ENCODE results near the gene PSAP.

Gene PSAP

GRCh38 chr10:71824333-71824732 is 26.7 kb downstream of the PSAP start:
- DNase-seq = no peak

- no peak for DNase-seq
Observed at GRCh38 chr10:71823356-71823755, 27.7 kb downstream of the PSAP start.

DNA sequence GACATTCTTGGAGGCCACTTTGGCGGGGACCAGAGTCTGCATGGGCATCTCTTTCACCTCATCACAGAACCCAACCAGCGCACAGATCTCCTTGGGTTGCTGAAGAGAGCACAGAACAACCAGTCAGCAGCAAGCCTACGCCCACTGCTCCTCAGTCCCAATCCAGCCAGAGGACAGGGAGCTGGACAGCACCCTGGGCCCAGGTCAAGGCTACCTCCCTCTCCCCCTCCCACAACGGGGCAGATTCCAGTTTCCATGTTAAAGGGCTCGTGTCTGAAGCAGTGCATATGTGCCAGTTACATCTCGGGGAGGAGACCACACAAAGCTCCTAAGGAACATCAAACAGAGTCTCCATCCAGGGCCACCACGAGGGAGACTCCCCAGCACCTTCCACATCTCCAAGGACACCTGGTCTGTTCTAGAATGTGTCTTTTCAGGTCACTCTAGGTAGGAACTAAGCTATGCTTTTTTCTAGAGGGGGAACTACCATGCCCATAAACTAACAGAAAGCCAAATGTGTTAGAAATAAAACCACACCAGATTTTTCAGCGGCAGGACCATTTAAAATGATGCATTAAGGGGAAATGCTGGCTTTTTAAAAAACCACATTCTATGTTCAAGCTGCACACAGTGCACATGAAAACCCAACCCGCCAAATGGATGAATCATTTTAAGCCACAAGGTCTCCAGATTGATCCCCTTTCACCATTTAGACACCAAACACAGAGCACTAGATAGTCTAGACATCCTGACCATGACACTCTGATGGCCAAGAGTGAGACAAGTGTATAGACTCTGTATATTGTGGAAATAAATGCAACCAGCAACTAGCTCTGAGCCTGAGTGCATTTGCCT is 28.9 kb downstream of the PSAP start:
- DNase-seq = no peak

- DNase-seq = no peak
Observed at GRCh38 chr10:71820966-71821365, 30.1 kb downstream of the PSAP start.

DNA sequence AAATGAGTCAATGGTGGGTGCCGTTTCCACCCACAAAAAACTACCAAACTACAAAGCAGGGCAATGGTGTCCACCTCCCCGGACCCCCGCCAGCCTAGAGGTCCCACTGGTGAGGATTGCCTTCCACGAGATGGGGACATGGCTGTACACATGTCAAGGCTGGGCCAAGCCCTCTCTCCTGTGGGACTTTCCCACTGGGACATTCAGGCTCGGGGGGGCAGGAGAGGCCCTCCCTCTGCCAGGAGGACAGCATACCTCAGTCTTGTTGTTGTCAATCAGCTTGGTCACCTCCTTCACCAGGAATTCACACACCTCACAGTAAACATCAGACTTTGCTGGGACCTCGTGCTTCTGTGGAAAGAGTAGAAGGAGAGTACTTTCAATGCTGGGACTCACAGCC is 31.1 kb downstream of the PSAP start:
- DNase-seq = no peak

GRCh38 chr10:71819441-71819861 is 31.6 kb downstream of the PSAP start:
- DNase-seq = no peak

DNA sequence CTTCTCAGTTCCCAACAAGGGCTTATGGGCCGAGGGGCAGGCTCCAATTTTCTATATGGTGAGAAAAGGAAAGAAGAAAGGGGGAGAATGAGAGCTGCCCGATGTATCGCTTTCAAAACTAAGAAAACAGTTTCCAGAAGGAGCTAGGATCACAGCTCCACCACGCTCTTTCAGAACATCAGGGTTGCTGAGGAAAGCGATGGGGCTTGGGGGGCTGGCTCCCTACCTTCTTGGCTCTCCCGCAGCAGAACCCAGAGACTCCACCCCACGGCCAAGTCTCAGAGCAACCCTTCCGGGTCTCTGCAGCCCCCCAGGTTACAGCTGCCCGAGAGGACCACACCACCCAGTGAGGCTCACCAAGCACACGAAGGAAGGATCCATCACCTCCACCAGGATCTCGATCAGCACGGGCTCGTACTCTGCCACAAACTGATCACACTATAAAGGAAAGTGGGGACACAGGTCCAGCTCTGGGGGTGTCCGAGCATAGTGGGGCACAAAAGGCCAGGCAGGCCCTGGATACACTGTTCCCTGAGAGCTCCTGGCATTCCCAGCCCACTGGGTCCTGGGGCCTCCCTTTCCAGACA is 32.3 kb downstream of the PSAP start:
- no peak for DNase-seq

DNA sequence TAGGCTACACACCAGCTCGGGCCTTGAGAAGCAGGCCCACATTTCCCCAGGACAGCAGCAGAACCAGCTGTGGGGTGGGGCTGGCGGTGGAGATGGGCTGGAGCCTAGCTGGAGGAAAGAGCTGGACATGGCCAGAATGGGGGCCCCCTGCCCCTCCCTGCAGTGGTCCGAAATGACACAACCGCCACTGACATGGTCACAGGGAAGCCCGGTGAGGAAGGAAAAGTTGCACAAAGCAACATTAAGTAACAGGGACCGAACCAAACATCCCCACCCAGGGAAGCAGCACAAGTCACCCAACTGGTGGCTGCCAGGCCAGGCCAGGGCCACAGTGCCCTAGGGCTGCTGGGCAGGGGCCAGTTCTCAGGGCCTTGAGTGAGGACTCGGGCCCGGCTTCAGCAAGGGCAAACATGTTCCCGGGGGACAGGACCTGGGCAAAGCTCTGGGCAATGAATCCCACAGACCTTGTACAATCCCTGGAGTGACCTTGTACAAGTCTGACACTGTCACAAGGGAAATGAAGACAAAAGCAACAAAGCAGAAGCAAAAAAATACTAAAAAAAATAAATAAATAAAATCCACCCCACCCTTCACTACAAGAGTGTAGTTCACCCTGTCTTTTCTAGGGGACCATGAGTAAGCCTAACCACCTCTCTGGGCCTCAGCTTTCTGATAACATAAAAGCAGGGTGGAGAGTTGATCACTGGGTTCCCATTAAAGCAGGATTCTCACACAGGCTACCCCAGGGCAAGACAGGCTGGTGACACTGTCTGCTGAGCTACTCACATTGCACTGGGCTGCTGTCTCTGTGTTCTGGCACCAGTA is 33.0 kb downstream of the PSAP start:
- DNase-seq = no peak

DNA sequence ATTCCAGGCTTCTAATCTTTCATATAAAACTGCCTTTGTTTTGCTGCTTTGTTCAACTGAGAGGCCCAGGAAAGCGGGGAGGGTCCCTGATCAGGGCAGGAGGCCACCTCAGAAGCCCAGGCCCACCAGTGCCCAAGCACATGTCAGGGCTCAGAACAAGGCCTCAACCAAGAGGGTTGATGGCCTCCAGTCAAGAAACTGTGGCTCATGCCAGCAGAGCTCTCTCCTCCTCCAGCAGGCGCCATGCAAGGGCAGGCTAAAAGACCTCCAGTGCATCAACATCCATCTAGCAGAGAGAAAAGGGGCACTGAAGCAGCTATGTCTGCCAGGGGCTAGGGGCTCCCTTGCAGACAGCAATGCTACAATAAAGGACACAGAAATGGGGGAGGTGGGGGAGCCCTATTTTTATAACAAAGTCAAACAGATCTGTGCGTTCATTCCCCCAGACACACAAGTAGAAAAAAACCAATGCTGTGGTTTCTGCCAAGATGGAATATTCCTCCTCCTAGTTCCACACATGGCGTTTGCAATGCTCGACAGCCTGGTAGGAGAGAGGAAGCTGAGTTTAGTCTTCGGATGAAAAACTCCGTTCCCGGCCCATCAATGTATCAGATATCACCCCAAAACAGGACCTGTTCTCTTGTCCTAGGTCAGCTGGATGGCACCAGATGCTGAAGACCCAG is 34.0 kb downstream of the PSAP start:
- no peak for DNase-seq

DNA sequence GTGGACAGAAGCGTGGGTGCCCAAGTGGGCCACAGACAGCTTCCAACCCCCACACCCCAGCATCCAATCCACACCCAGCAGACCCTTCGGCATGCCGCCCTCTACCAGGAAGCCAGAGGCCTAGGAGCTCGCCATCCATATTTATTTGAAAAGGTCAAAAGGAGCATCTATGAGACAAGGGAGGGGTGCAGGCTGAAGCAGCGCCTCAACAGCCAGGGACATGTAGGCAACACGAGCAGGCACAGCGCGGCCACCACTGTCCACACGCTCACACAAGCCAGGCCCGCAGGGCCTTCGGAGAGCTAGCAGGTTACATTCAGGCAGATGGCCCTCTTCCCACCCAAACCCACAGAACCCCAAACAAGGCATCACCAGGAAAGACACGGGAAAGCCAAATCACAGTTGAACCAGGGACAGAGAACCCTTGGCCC is 34.6 kb downstream of the PSAP start:
- DNase-seq = no peak

DNA sequence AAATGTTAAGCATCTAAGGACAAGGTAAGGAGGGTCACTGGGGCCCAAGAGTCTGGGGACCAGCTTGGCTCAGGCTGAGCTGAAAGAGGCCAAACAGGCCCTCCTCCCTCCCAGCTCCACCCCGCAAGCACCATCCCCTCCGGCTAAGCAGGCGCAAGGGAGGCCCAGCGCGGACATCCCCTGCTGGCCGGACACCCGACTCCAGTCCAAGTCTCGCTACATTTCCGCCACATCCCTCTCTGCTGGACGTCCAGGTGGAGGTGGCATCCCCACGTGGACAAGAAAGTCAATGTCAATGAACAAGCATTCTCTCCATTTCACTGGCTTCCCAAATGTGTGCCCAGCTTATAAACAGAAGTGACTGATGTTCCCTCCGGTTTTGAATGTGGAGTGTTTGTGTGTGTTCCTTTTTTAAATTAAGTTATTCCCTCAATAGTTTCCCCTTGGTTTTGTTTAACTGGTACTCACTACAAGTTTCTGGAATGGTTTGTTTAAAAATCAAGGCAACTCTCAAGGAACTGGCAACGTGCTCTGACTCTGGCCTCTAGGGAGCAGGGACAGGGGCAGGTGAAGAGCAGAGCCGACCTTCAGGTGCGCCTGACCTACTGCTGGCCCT is 35.4 kb downstream of the PSAP start:
- no peak for DNase-seq

GRCh38 chr10:71814922-71815411 is 36.1 kb downstream of the PSAP start:
- DNase-seq = no peak

GRCh38 chr10:71812913-71813590 is 38.0 kb downstream of the PSAP start:
- DNase-seq = no peak

- peak; percentile 77 for DNase-seq
Observed at GRCh38 chr10:71812016-71812912, 38.8 kb downstream of the PSAP start.

GRCh38 chr10:71811351-71811750 is 39.7 kb downstream of the PSAP start:
- DNase-seq = no peak

DNA sequence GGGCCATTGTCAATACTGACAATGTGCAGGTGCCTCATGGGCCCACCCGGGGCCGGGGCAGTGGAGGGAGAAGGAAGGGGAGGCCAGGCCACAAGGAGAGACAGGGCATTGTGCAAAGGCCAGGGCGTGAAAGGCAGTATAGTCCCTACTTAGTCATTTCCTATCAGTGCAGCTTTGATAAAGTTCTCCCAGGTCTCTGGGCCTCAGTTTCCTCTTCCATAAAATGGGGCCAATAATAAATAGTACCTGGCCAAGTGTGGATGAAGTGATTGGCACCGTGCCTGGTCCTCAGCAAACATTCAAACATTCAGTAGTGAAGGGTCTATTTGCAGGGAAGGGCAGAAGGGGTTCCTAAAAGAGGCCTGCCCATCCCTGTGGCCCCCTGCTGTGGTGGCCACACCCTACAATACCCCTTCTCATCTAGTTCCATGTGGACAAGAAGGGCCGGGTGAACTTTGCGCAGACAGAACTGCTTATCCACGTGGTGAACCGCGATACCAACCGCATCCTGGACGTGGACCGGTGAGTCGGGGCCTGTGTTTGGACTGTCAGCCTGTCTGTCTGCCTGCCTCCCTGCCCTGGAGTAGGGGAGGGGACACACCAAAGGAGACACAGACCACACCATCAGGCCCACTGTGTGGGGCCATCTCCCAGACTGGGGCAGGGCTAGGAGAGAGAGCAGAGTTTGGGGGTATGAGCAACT is 40.9 kb downstream of the PSAP start:
- no peak for DNase-seq

DNA sequence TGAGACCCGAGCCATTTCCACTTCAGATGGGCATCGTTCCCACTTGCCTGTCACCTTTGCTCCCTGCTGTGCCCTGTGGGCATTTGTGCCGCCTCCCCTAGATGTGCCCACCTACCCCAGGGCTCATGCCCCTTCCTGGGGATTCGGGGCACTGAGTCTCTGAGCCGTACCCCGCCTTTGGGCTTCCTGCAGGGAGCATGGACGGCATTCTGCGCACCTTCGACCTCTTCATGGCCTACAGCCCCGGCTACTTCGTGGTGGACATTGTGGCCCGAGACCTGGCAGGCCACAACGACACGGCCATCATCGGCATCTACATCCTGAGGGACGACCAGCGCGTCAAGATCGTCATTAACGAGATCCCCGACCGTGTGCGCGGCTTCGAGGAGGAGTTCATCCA is 41.4 kb downstream of the PSAP start:
- no peak for DNase-seq

- DNase-seq = no peak
Observed at GRCh38 chr10:71807557-71808510, 43.2 kb downstream of the PSAP start.
